H9 (cell line): ENCODE measurements around the gene APBB3. TPM values are rescaled to one million over a fixed set of nuclear protein-coding genes. Genes with fewer than 3 reads are reported as not detected.
A peak's percentile ranks its signal among the peaks of the same experiment; 100 is the strongest.

Source experiments
- DNase-seq: peaks from one replicate; pipeline ENCODE4 v3.0.0-alpha.2; 2017
- H2AFZ ChIP-seq: one replicate; pipeline ENCODE4 v1.6.1; 2013; ENCODE audit warnings: mild to moderate bottlenecking, low read length, control low read depth, moderate library complexity
- H2AK5ac ChIP-seq: 2 replicates; pipeline ENCODE4 v1.6.1; 2013; ENCODE audit warnings: low read length, control low read depth, mixed read lengths; ENCODE audit not compliant: insufficient read length
- H2BK120ac ChIP-seq: one replicate; pipeline ENCODE4 v1.6.1; 2013; ENCODE audit warnings: low read depth, mild to moderate bottlenecking, low read length, control low read depth, inconsistent platforms; ENCODE audit not compliant: poor library complexity, severe bottlenecking
- H2BK12ac ChIP-seq: 2 replicates; pipeline ENCODE4 v1.6.1; 2013; ENCODE audit warnings: low read length, control low read depth, mixed read lengths, low read depth; ENCODE audit not compliant: insufficient read length
- H2BK15ac ChIP-seq: 2 replicates; pipeline ENCODE4 v1.6.1; 2013; ENCODE audit warnings: low read depth, low read length, control low read depth
- H2BK20ac ChIP-seq: one replicate; pipeline ENCODE4 v1.6.1; 2013; ENCODE audit warnings: low read depth, mild to moderate bottlenecking, low read length, control low read depth, inconsistent platforms; ENCODE audit not compliant: poor library complexity, severe bottlenecking
- H2BK5ac ChIP-seq: 2 replicates; pipeline ENCODE4 v1.6.1; 2013; ENCODE audit warnings: low read length, control low read depth, mixed read lengths; ENCODE audit not compliant: insufficient read length
- H3K14ac ChIP-seq: 2 replicates; pipeline ENCODE4 v1.6.1; 2013; ENCODE audit warnings: low read length, control low read depth; ENCODE audit not compliant: insufficient read depth
- H3K18ac ChIP-seq: 2 replicates; pipeline ENCODE4 v1.6.1; 2013; ENCODE audit warnings: low read depth, mild to moderate bottlenecking, mixed read lengths, low read length, control low read depth; ENCODE audit not compliant: insufficient read length
- H3K23ac ChIP-seq: 2 replicates; pipeline ENCODE4 v1.6.1; 2013; ENCODE audit warnings: low read length, control low read depth, mixed read lengths, low read depth; ENCODE audit not compliant: insufficient read length
- H3K23me2 ChIP-seq: 2 replicates; pipeline ENCODE4 v1.6.1; 2013; ENCODE audit warnings: low read depth, mild to moderate bottlenecking, mixed read lengths, low read length, control low read depth; ENCODE audit not compliant: insufficient read length, poor library complexity, severe bottlenecking
- H3K27ac ChIP-seq: 2 replicates; pipeline ENCODE4 v1.5.1; 2013; ENCODE audit warnings: low read length, control low read depth, mixed read lengths, low read depth; ENCODE audit not compliant: insufficient read length
- H3K27me3 ChIP-seq: 2 replicates; pipeline ENCODE4 v1.6.1; 2013; ENCODE audit warnings: low read length, control low read depth, inconsistent platforms; ENCODE audit not compliant: insufficient read depth
- H3K4ac ChIP-seq: 2 replicates; pipeline ENCODE4 v1.6.1; 2013; ENCODE audit warnings: low read depth, mild to moderate bottlenecking, control low read depth, inconsistent platforms, low read length, moderate library complexity
- H3K4me1 ChIP-seq: 2 replicates; pipeline ENCODE4 v1.6.1; 2013; ENCODE audit warnings: low read length, control low read depth, inconsistent platforms; ENCODE audit not compliant: insufficient read depth
- H3K4me2 ChIP-seq: 2 replicates; pipeline ENCODE4 v1.6.1; 2013; ENCODE audit warnings: low read length, control low read depth, mixed read lengths; ENCODE audit not compliant: insufficient read length, insufficient read depth
- H3K56ac ChIP-seq: 2 replicates; pipeline ENCODE4 v1.6.1; 2013; ENCODE audit warnings: low read depth, mild to moderate bottlenecking, mixed read lengths, low read length, control low read depth; ENCODE audit not compliant: insufficient read length
- H3K79me1 ChIP-seq: 2 replicates; pipeline ENCODE4 v1.6.1; 2013; ENCODE audit warnings: low read depth, mild to moderate bottlenecking, moderate library complexity, low read length, control low read depth, inconsistent platforms; ENCODE audit not compliant: insufficient read depth, poor library complexity, severe bottlenecking
- H3K79me2 ChIP-seq: 2 replicates; pipeline ENCODE4 v1.6.1; 2013; ENCODE audit warnings: low read length, control low read depth, inconsistent platforms; ENCODE audit not compliant: insufficient read depth
- H3K9ac ChIP-seq: 2 replicates; pipeline ENCODE4 v1.6.1; 2013; ENCODE audit warnings: low read length, control low read depth, mixed read lengths; ENCODE audit not compliant: insufficient read length; ENCODE audit errors: extremely low read depth
- H3K9me3 ChIP-seq: one replicate; pipeline ENCODE4 v1.6.1; 2013; ENCODE audit warnings: low read depth, low read length, inconsistent platforms; ENCODE audit not compliant: control insufficient read depth
- H3T11ph ChIP-seq: one replicate; pipeline ENCODE4 v1.6.1; 2013; ENCODE audit warnings: mild to moderate bottlenecking, low read length, control low read depth, inconsistent platforms
- H4K20me1 ChIP-seq: one replicate; pipeline ENCODE4 v1.6.1; 2013; ENCODE audit not compliant: control insufficient read depth, insufficient read length, insufficient read depth
- H4K5ac ChIP-seq: 2 replicates; pipeline ENCODE4 v1.6.1; 2013; ENCODE audit warnings: low read depth, mild to moderate bottlenecking, mixed read lengths, low read length, control low read depth; ENCODE audit not compliant: insufficient read length
- H4K8ac ChIP-seq: replicated peaks from 2 replicates; pipeline ENCODE4 v1.6.1; 2013; ENCODE audit warnings: low read length, control low read depth, mixed read lengths, low read depth; ENCODE audit not compliant: insufficient read length
- H4K91ac ChIP-seq: 2 replicates; pipeline ENCODE4 v1.6.1; 2013; ENCODE audit warnings: low read depth, mild to moderate bottlenecking, moderate library complexity, mixed read lengths, low read length, control low read depth; ENCODE audit not compliant: insufficient read length
- H3K27ac Mint-ChIP-seq, 3 experiments: 2 replicates in 2 of 3; 3 replicates in 1 of 3; pipeline ENCODE4 v1.8.0; 2020 to 2021; ENCODE audit warnings: mixed read lengths in 3 of 3, mild to moderate bottlenecking in 1 of 3, moderate library complexity in 1 of 3
- H3K27me3 Mint-ChIP-seq: 2 replicates; pipeline ENCODE4 v1.8.0; 2021; ENCODE audit warnings: low read depth, mild to moderate bottlenecking, moderate library complexity, mixed read lengths
- H3K36me3 Mint-ChIP-seq, 3 experiments: 2 replicates in 2 of 3; 3 replicates in 1 of 3; pipeline ENCODE4 v1.8.0; 2020 to 2021; ENCODE audit warnings: low read depth in 3 of 3, mixed read lengths in 3 of 3; ENCODE audit not compliant: insufficient read depth in 1 of 3
- H3K4me1 Mint-ChIP-seq, 2 experiments: 2 replicates each; pipeline ENCODE4 v1.8.0; 2020; ENCODE audit warnings: mixed read lengths in 2 of 2
- H3K4me3 Mint-ChIP-seq, 2 experiments: 2 replicates in 1 of 2; 3 replicates in 1 of 2; pipeline ENCODE4 v1.8.0; 2020 to 2021; ENCODE audit warnings: mild to moderate bottlenecking in 2 of 2, mixed read lengths in 2 of 2, moderate library complexity in 1 of 2
- H3K9me3 Mint-ChIP-seq, 2 experiments: 2 replicates in 1 of 2; 3 replicates in 1 of 2; pipeline ENCODE4 v1.8.0; 2020; ENCODE audit warnings: mild to moderate bottlenecking in 2 of 2, mixed read lengths in 2 of 2, moderate library complexity in 1 of 2
- WGBS: extraction: QIAGEN DNeasy Blood & Tissue Kit; methylation state at CpG from one replicate; pipeline ENCODE4 v1.1.7; 2013; ENCODE audit warnings: missing lambda C conversion rate, low lambda C conversion rate, mixed read lengths; ENCODE audit not compliant: insufficient read length; ENCODE audit errors: extremely low coverage; 5-methylcytosine and 5-hydroxymethylcytosine counted together
- total RNA-seq: library from RNA; stranded (reverse); gene quantifications from 2 replicates; pipeline ENCODE4 v1.2.1, GENCODE V29; 2021
- TF ChIP-seq, protein P1 (sequence below): fragments of 200-600 bp; sonication (generic); conservative IDR thresholded peaks from 3 replicates; pipeline ENCODE4 v1.8.0; 2021; ENCODE audit warnings: antibody characterized with exemption, mild to moderate bottlenecking

Gene APBB3
- total RNA-seq, 1 experiment from 2014 or later = 23.8 TPM

DNA sequence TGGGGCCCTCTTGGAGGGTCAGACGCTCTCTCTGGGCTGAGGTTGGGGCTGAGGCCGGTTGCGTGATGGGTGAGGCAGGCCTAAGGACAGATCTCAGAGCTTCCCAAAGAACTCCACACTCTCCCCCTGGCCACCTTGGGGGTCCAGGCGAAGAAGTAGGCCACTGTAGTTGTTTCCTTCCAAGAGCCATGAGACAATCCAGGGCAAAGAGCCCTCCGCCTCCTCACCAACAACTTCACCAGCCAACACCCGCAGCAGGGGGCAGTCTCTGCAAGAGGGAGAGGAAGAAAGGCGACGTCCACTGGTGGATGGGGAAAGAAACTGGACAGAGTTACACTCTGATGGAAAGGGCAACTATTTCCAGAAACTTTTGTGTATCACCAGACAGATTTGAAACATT lies 10.9 kb upstream of the APBB3 start:
- no peak overlapping the region for H3K9ac ChIP-seq
- H3K56ac ChIP-seq = no peak overlapping the region
- no peak overlapping the region for H4K8ac ChIP-seq
- H3K18ac ChIP-seq = no peak overlapping the region
- no peak overlapping the region for H2BK15ac ChIP-seq
- no peak overlapping the region for H2BK5ac ChIP-seq
- Mint-ChIP-seq H3K4me1 (no peaks in the 10 kb centered on the region), H3K27me3 (peaks cover 3% of the 10 kb centered on the region), H3K36me3 (no peaks in the 10 kb centered on the region), H3K9me3 (no peaks in the 10 kb centered on the region), H3K27ac (no peak overlapping the region), H3K4me3 (no peak overlapping the region)
- no peaks in the 10 kb centered on the region for H3K27me3 ChIP-seq
- no peak overlapping the region for H3K23ac ChIP-seq
- H2AFZ ChIP-seq = no peak overlapping the region
- H3K4ac ChIP-seq = no peak overlapping the region
- TF ChIP-seq, protein P1, sequence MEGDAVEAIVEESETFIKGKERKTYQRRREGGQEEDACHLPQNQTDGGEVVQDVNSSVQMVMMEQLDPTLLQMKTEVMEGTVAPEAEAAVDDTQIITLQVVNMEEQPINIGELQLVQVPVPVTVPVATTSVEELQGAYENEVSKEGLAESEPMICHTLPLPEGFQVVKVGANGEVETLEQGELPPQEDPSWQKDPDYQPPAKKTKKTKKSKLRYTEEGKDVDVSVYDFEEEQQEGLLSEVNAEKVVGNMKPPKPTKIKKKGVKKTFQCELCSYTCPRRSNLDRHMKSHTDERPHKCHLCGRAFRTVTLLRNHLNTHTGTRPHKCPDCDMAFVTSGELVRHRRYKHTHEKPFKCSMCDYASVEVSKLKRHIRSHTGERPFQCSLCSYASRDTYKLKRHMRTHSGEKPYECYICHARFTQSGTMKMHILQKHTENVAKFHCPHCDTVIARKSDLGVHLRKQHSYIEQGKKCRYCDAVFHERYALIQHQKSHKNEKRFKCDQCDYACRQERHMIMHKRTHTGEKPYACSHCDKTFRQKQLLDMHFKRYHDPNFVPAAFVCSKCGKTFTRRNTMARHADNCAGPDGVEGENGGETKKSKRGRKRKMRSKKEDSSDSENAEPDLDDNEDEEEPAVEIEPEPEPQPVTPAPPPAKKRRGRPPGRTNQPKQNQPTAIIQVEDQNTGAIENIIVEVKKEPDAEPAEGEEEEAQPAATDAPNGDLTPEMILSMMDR = peak; percentile 58
- WGBS = no CpG with 5 or more reads among the region's 8 CpGs
- no peak overlapping the region for H2BK12ac ChIP-seq
- no peak overlapping the region for H3K14ac ChIP-seq
- no peak overlapping the region for H3K4me2 ChIP-seq
- no peak overlapping the region for H3K27ac ChIP-seq
- no peak overlapping the region for H4K5ac ChIP-seq
- no peak overlapping the region for H2AK5ac ChIP-seq
- H3K79me1 ChIP-seq = no peaks in the 10 kb centered on the region
- H2BK120ac ChIP-seq = no peak overlapping the region
- H3K23me2 ChIP-seq = no peaks in the 10 kb centered on the region
- H3K79me2 ChIP-seq = no peaks in the 10 kb centered on the region
- 0 out of 2 replicates have a peak, but pooled peaks cover 2% of the 10 kb centered on the region for H3K4me1 ChIP-seq
- no peak overlapping the region for H4K91ac ChIP-seq
- no peaks in the 10 kb centered on the region for H3K9me3 ChIP-seq
- no peaks in the 10 kb centered on the region for H4K20me1 ChIP-seq
- no peak overlapping the region for H3T11ph ChIP-seq
- no peak overlapping the region for H2BK20ac ChIP-seq
- peak; percentile 49 for DNase-seq
